Measurements from ENCODE around the gene ARID5B.

The ARID5B gene

GRCh38 chr10:61991166-61991565 is 89.7 kb downstream of the ARID5B start:
- no peak for DNase-seq (ENCODE audit: low spot score)

GRCh38 chr10:61992059-61992460 is 90.6 kb downstream of the ARID5B start:
- DNase-seq (ENCODE audit: low spot score): no peak

GRCh38 chr10:61992671-61993668 is 91.5 kb downstream of the ARID5B start:
- DNase-seq (ENCODE audit: low spot score): no peak

GRCh38 chr10:61993711-61994401 is 92.4 kb downstream of the ARID5B start:
- no peak for DNase-seq (ENCODE audit: low spot score)

GRCh38 chr10:61994405-61995219 is 93.1 kb downstream of the ARID5B start:
- no peak for DNase-seq (ENCODE audit: low spot score)

GRCh38 chr10:61995220-61995503 is 93.7 kb downstream of the ARID5B start:
- no peak for DNase-seq (ENCODE audit: low spot score)

- DNase-seq (ENCODE audit: low spot score): no peak
These were observed 97.4 kb downstream of the ARID5B start for GRCh38 chr10:61998937-61999336.

GRCh38 chr10:62000037-62000603 is 98.6 kb downstream of the ARID5B start:
- DNase-seq (ENCODE audit: low spot score): no peak

GRCh38 chr10:62000726-62001125 is 99.2 kb downstream of the ARID5B start:
- no peak for DNase-seq (ENCODE audit: low spot score)

GRCh38 chr10:62001898-62002297 is 100.4 kb downstream of the ARID5B start:
- DNase-seq (ENCODE audit: low spot score): no peak

GRCh38 chr10:62002753-62003152 is 101.3 kb downstream of the ARID5B start:
- DNase-seq (ENCODE audit: low spot score): no peak

- DNase-seq (ENCODE audit: low spot score): no peak
These were observed 102.5 kb downstream of the ARID5B start for GRCh38 chr10:62004042-62004441.

- DNase-seq (ENCODE audit: low spot score): no peak
These were observed 103.8 kb downstream of the ARID5B start for GRCh38 chr10:62005281-62005680.

GRCh38 chr10:62005687-62006086 is 104.2 kb downstream of the ARID5B start:
- DNase-seq (ENCODE audit: low spot score): no peak

GRCh38 chr10:62007145-62007544 is 105.6 kb downstream of the ARID5B start:
- DNase-seq (ENCODE audit: low spot score): no peak

- no peak for DNase-seq (ENCODE audit: low spot score)
These were observed 106.7 kb downstream of the ARID5B start for GRCh38 chr10:62008196-62008595.

GRCh38 chr10:62008946-62009345 is 107.4 kb downstream of the ARID5B start:
- no peak for DNase-seq (ENCODE audit: low spot score)

GRCh38 chr10:62010366-62010765 is 108.9 kb downstream of the ARID5B start:
- no peak for DNase-seq (ENCODE audit: low spot score)

- no peak for DNase-seq (ENCODE audit: low spot score)
These were observed 110.1 kb downstream of the ARID5B start for GRCh38 chr10:62011558-62011957.

- no peak for DNase-seq (ENCODE audit: low spot score)
These were observed 110.8 kb downstream of the ARID5B start for GRCh38 chr10:62012318-62012717.

GRCh38 chr10:62014510-62014909 is 113.0 kb downstream of the ARID5B start:
- no peak for DNase-seq (ENCODE audit: low spot score)

GRCh38 chr10:62015994-62016393 is 114.5 kb downstream of the ARID5B start:
- no peak for DNase-seq (ENCODE audit: low spot score)

All from hematopoietic multipotent progenitor cell treated with erythropoietin and hydrocortisone succinate and interleukin-3 and kit ligand, for 17 days (in vitro differentiated cells).